HL-60 (cell line): ENCODE measurements around the gene USP36.

ENCODE experiments used
- GABPA ChIP-seq: IDR thresholded peaks from 2 replicates; pipeline ENCODE4 v1.6.1; 2012; ENCODE audit warnings: low read depth
- POLR2AphosphoS5 ChIP-seq: IDR thresholded peaks from 2 replicates; pipeline ENCODE4 v1.6.1; 2012; ENCODE audit warnings: low read depth
- SPI1 ChIP-seq: IDR thresholded peaks from 2 replicates; pipeline ENCODE4 v1.6.1; 2012; ENCODE audit warnings: low read depth, mild to moderate bottlenecking, borderline replicate concordance
- TF ChIP-seq, protein P1 (sequence below): IDR thresholded peaks from one replicate; pipeline ENCODE4 v1.5.1; 2011; ENCODE audit warnings: low read length, control low read depth, inconsistent platforms; ENCODE audit not compliant: insufficient read depth
- TF ChIP-seq, protein P2 (sequence below): IDR thresholded peaks from 2 replicates; pipeline ENCODE4 v1.6.1; 2012; ENCODE audit warnings: low read depth; ENCODE audit not compliant: insufficient replicate concordance

DNA sequence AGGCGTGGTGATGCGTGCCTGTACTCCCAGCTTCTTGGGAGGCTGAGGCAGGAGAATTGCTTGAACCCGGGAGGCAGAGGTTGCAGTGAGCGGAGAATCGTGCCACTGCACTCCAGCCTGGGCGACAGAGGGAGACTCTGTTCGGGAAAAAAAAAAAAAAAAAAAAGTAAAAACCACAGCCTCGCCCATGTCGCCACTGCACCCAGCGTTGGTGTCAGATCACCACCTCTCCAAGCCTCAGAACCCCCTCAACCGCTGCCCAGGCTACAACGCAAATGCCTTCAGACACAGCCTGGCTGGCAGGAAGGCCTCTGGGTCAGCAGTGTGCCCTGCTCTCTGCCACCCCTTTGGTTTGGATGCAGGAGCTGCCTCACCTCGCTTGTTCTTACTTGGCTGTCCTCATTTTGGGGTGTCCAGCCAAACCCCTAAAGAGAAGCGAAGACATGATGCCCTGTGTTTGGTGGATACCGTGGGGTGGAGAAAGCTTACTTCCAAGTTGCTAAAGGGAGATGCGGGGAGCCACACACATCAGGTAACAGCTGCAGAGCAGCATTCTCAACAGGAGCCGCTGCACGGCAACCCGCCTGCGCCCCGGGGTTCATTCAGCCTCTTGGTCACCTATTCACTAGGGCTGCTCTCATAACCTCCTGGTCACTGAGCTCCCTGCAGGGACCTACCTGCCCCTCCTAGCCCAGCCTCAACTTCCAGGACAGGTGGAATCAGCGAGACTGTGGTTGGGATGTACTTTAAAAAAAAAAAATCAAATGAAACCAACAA, 45.6 kb downstream of the USP36 start:
- TF ChIP-seq POLR2AphosphoS5 (no peak), GABPA (no peak), SPI1 (no peak)
- TF ChIP-seq, protein P1, sequence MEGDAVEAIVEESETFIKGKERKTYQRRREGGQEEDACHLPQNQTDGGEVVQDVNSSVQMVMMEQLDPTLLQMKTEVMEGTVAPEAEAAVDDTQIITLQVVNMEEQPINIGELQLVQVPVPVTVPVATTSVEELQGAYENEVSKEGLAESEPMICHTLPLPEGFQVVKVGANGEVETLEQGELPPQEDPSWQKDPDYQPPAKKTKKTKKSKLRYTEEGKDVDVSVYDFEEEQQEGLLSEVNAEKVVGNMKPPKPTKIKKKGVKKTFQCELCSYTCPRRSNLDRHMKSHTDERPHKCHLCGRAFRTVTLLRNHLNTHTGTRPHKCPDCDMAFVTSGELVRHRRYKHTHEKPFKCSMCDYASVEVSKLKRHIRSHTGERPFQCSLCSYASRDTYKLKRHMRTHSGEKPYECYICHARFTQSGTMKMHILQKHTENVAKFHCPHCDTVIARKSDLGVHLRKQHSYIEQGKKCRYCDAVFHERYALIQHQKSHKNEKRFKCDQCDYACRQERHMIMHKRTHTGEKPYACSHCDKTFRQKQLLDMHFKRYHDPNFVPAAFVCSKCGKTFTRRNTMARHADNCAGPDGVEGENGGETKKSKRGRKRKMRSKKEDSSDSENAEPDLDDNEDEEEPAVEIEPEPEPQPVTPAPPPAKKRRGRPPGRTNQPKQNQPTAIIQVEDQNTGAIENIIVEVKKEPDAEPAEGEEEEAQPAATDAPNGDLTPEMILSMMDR: no peak
- TF ChIP-seq, protein P2, sequence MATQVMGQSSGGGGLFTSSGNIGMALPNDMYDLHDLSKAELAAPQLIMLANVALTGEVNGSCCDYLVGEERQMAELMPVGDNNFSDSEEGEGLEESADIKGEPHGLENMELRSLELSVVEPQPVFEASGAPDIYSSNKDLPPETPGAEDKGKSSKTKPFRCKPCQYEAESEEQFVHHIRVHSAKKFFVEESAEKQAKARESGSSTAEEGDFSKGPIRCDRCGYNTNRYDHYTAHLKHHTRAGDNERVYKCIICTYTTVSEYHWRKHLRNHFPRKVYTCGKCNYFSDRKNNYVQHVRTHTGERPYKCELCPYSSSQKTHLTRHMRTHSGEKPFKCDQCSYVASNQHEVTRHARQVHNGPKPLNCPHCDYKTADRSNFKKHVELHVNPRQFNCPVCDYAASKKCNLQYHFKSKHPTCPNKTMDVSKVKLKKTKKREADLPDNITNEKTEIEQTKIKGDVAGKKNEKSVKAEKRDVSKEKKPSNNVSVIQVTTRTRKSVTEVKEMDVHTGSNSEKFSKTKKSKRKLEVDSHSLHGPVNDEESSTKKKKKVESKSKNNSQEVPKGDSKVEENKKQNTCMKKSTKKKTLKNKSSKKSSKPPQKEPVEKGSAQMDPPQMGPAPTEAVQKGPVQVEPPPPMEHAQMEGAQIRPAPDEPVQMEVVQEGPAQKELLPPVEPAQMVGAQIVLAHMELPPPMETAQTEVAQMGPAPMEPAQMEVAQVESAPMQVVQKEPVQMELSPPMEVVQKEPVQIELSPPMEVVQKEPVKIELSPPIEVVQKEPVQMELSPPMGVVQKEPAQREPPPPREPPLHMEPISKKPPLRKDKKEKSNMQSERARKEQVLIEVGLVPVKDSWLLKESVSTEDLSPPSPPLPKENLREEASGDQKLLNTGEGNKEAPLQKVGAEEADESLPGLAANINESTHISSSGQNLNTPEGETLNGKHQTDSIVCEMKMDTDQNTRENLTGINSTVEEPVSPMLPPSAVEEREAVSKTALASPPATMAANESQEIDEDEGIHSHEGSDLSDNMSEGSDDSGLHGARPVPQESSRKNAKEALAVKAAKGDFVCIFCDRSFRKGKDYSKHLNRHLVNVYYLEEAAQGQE: no peak
